Measurements from ENCODE around the gene INO80D. TPM values are rescaled to one million over a fixed set of nuclear protein-coding genes. Genes with fewer than 3 reads are reported as not detected.
A peak's percentile ranks its signal among the peaks of the same experiment; 100 is the strongest.

The INO80D gene
- total and polyA plus RNA-seq, 2 of the 13 experiments (the other 11 are each of a cell fraction or from before 2014, with no cell fraction given): 7.6 to 7.9 TPM

DNA sequence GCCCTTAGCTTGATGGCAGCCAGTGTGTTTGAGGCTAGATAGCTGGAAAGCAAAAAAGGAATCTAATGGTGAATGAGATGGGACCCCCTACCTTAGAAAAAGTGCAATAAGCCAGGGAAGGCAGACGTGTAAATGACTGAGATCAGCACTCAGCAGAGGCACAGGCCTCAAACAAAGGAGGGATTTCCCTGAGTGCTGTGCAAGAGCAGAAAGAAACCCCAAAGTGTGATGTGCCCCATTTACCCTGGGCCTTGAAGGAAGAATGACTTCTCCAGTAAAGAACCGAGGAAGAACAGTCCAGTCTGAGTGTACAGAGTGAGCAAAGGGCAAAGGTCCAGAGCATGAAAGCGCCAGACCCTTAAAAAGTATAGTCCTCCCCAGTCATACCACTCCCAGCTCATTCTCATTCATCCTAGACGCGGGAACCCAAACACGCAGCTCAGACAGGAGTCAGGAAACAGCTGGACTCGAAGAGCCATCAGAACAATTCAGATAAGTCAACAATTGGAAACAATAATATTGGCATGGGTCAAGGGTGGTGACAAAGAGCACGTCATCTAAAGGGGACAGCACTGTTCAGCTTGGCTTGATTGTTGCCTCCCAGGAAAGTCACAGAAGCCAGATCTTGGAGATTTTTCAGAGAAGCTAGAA is 121.7 kb downstream of the INO80D start (continued):
- TF ChIP-seq, protein P1, sequence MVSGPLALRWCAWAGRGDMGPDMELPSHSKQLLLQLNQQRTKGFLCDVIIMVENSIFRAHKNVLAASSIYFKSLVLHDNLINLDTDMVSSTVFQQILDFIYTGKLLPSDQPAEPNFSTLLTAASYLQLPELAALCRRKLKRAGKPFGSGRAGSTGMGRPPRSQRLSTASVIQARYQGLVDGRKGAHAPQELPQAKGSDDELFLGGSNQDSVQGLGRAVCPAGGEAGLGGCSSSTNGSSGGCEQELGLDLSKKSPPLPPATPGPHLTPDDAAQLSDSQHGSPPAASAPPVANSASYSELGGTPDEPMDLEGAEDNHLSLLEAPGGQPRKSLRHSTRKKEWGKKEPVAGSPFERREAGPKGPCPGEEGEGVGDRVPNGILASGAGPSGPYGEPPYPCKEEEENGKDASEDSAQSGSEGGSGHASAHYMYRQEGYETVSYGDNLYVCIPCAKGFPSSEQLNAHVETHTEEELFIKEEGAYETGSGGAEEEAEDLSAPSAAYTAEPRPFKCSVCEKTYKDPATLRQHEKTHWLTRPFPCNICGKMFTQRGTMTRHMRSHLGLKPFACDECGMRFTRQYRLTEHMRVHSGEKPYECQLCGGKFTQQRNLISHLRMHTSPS (CRISPR knock-in tag; IDR thresholded peaks at IDR 0.05; ENCODE audit: low read depth): no peak
- TF ChIP-seq, protein P2, sequence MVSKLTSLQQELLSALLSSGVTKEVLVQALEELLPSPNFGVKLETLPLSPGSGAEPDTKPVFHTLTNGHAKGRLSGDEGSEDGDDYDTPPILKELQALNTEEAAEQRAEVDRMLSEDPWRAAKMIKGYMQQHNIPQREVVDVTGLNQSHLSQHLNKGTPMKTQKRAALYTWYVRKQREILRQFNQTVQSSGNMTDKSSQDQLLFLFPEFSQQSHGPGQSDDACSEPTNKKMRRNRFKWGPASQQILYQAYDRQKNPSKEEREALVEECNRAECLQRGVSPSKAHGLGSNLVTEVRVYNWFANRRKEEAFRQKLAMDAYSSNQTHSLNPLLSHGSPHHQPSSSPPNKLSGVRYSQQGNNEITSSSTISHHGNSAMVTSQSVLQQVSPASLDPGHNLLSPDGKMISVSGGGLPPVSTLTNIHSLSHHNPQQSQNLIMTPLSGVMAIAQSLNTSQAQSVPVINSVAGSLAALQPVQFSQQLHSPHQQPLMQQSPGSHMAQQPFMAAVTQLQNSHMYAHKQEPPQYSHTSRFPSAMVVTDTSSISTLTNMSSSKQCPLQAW (CRISPR knock-in tag; IDR thresholded peaks at IDR 0.05): peak; percentile 77; the same call in 1 of the 2 replicates
- TF ChIP-seq SPEN (CRISPR knock-in tag; IDR thresholded peaks at IDR 0.05; ENCODE audit: low read depth) (no peak), PAF1 (CRISPR knock-in tag; IDR thresholded peaks at IDR 0.05) (no peak), ZNF556 (CRISPR knock-in tag; IDR thresholded peaks at IDR 0.05; ENCODE audit: borderline replicate concordance) (no peak), CBX5 (CRISPR knock-in tag; IDR thresholded peaks at IDR 0.05; ENCODE audit: borderline replicate concordance) (no peak), TRIM24 (CRISPR knock-in tag; IDR thresholded peaks at IDR 0.05) (no peak), ESRRA (CRISPR knock-in tag; IDR thresholded peaks at IDR 0.05; ENCODE audit: low read depth) (no peak), ATF1 (CRISPR knock-in tag; IDR thresholded peaks at IDR 0.05) (peak; percentile 36; the same call in 1 of the 2 replicates), EHMT2 (IDR thresholded peaks at IDR 0.05; ENCODE audit: borderline replicate concordance, low read depth, low read length) (no peak; the same call in 1 of the 2 replicates), ZNF619 (CRISPR knock-in tag; IDR thresholded peaks at IDR 0.05) (no peak), ZMAT3 (CRISPR knock-in tag; conservative IDR thresholded peaks at IDR 0.05) (no peak), CREB1 (IDR thresholded peaks at IDR 0.05) (peak; percentile 63), CREB1 (CRISPR knock-in tag; IDR thresholded peaks at IDR 0.05) (no peak), ZNF441 (CRISPR knock-in tag; IDR thresholded peaks at IDR 0.05; ENCODE audit: borderline replicate concordance) (no peak), NFYC (CRISPR knock-in tag; IDR thresholded peaks at IDR 0.05) (no peak), THYN1 (CRISPR knock-in tag; IDR thresholded peaks at IDR 0.05; ENCODE audit: borderline replicate concordance, low read depth) (no peak)
- TF ChIP-seq, protein P3, sequence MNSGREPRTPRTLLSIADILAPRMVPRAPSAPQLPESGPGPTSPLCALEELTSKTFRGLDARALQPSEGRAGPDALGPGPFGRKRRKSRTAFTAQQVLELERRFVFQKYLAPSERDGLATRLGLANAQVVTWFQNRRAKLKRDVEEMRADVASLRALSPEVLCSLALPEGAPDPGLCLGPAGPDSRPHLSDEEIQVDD (CRISPR knock-in tag; IDR thresholded peaks at IDR 0.05; ENCODE audit: borderline replicate concordance): no peak
- TF ChIP-seq, protein P4, sequence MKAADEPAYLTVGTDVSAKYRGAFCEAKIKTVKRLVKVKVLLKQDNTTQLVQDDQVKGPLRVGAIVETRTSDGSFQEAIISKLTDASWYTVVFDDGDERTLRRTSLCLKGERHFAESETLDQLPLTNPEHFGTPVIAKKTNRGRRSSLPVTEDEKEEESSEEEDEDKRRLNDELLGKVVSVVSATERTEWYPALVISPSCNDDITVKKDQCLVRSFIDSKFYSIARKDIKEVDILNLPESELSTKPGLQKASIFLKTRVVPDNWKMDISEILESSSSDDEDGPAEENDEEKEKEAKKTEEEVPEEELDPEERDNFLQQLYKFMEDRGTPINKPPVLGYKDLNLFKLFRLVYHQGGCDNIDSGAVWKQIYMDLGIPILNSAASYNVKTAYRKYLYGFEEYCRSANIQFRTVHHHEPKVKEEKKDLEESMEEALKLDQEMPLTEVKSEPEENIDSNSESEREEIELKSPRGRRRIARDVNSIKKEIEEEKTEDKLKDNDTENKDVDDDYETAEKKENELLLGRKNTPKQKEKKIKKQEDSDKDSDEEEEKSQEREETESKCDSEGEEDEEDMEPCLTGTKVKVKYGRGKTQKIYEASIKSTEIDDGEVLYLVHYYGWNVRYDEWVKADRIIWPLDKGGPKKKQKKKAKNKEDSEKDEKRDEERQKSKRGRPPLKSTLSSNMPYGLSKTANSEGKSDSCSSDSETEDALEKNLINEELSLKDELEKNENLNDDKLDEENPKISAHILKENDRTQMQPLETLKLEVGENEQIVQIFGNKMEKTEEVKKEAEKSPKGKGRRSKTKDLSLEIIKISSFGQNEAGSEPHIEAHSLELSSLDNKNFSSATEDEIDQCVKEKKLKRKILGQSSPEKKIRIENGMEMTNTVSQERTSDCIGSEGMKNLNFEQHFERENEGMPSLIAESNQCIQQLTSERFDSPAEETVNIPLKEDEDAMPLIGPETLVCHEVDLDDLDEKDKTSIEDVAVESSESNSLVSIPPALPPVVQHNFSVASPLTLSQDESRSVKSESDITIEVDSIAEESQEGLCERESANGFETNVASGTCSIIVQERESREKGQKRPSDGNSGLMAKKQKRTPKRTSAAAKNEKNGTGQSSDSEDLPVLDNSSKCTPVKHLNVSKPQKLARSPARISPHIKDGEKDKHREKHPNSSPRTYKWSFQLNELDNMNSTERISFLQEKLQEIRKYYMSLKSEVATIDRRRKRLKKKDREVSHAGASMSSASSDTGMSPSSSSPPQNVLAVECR (CRISPR knock-in tag; IDR thresholded peaks at IDR 0.05; ENCODE audit: borderline replicate concordance): peak; percentile 26; the same call in 1 of the 2 replicates
- TF ChIP-seq, protein P5, sequence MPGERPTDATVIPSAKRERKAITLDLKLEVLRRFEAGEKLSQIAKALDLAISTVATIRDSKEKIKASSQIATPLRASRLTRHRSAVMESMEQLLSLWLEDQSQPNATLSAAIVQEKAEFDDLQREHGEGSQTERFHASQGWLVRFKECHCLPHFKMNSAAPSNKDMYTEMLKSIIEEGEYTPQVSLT (CRISPR knock-in tag; IDR thresholded peaks at IDR 0.05; ENCODE audit: borderline replicate concordance, low read depth): no peak
- TF ChIP-seq, protein P6, sequence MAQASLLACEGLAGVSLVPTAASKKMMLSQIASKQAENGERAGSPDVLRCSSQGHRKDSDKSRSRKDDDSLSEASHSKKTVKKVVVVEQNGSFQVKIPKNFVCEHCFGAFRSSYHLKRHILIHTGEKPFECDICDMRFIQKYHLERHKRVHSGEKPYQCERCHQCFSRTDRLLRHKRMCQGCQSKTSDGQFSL (CRISPR knock-in tag; IDR thresholded peaks at IDR 0.05): no peak

Data from HepG2 (cell line).